NCI-H2081 (cell line): ENCODE measurements around the gene REG4.
"Not testable (repeated sequence)": the region's sequence is repeated elsewhere in the genome, so short reads cannot be mapped to it uniquely, and the experiment has no call there.

Experiments used
- DNase-seq, 2 experiments: peaks; one replicate each; lab custom pipeline; 2025; lab: John Stamatoyannopoulos, UW

The REG4 gene

GRCh38 chr1:119811387-119811786 is at the start of gene REG4:
TSS of gene REG4 (minus strand) at chr1:119811460. CDS start at chr1:119808769, 2,691 bp downstream.
- DNase-seq: no peak

- no peak for DNase-seq
Measured at GRCh38 chr1:119859647-119860046, 48.4 kb upstream of the REG4 start.

- not testable (repeated sequence) for DNase-seq
Measured at GRCh38 chr1:119858556-119859214, 47.4 kb upstream of the REG4 start.

GRCh38 chr1:119858126-119858525 is 46.9 kb upstream of the REG4 start:
- DNase-seq: no peak

GRCh38 chr1:119853155-119853554 is 41.9 kb upstream of the REG4 start:
- no peak for DNase-seq

GRCh38 chr1:119844206-119844605 is 32.9 kb upstream of the REG4 start:
- not testable (repeated sequence) for DNase-seq

- no peak for DNase-seq
Measured at GRCh38 chr1:119841306-119841705, 30.0 kb upstream of the REG4 start.

GRCh38 chr1:119840745-119841144 is 29.5 kb upstream of the REG4 start:
- DNase-seq: no peak

- DNase-seq: no peak
Measured at GRCh38 chr1:119838236-119838635, 27.0 kb upstream of the REG4 start.

GRCh38 chr1:119834990-119835389 is 23.7 kb upstream of the REG4 start:
- no peak for DNase-seq

GRCh38 chr1:119831027-119831426 is 19.8 kb upstream of the REG4 start:
- no peak for DNase-seq

GRCh38 chr1:119829625-119830024 is 18.4 kb upstream of the REG4 start:
- DNase-seq: peak; percentile 2 to 67

GRCh38 chr1:119829006-119829405 is 17.7 kb upstream of the REG4 start:
- not testable (repeated sequence) for DNase-seq

GRCh38 chr1:119828266-119828665 is 17.0 kb upstream of the REG4 start:
- DNase-seq: no peak

- no peak for DNase-seq
Measured at GRCh38 chr1:119827010-119827409, 15.8 kb upstream of the REG4 start.

GRCh38 chr1:119822406-119822805 is 11.1 kb upstream of the REG4 start:
- no peak for DNase-seq

- no peak for DNase-seq
Measured at GRCh38 chr1:119818181-119818580, 6.9 kb upstream of the REG4 start.

- no peak for DNase-seq
Measured at GRCh38 chr1:119816407-119816806, 5.1 kb upstream of the REG4 start.

- no peak for DNase-seq
Measured at GRCh38 chr1:119815928-119816327, 4.7 kb upstream of the REG4 start.

- DNase-seq: no peak
Measured at GRCh38 chr1:119815361-119815760, 4.1 kb upstream of the REG4 start.

GRCh38 chr1:119814288-119814687 is 3.0 kb upstream of the REG4 start:
- no peak for DNase-seq

GRCh38 chr1:119811985-119812557 is 811 bp upstream of the REG4 start:
- DNase-seq: no peak

- peak; percentile 66 to 70 for DNase-seq
Measured at GRCh38 chr1:119808972-119809550, 2.2 kb downstream of the REG4 start.

- DNase-seq: no peak
Measured at GRCh38 chr1:119808491-119808890, 2.8 kb downstream of the REG4 start.
